Keratinocyte (primary cell): ENCODE measurements around the gene SCYL3.

ENCODE experiments used
- EZH2 ChIP-seq: IDR thresholded peaks from one replicate; pipeline ENCODE4 v1.6.1; 2012; ENCODE audit warnings: inconsistent platforms, mild to moderate bottlenecking, low read length, moderate library complexity
- TF ChIP-seq, protein P1 (sequence below), 3 experiments: IDR thresholded peaks in 1 of 3; conservative IDR thresholded peaks in 1 of 3; optimal IDR thresholded peaks in 1 of 3; 2 replicates in 2 of 3; 3 replicates in 1 of 3; pipeline versions ENCODE3 to v1.5.1; 2011; ENCODE audit warnings: low read length in 3 of 3, mild to moderate bottlenecking in 3 of 3, moderate library complexity in 2 of 3, control low read depth in 1 of 3, inconsistent platforms in 1 of 3; ENCODE audit not compliant: insufficient read depth in 2 of 3; ENCODE audit errors: extremely low read depth in 1 of 3

DNA sequence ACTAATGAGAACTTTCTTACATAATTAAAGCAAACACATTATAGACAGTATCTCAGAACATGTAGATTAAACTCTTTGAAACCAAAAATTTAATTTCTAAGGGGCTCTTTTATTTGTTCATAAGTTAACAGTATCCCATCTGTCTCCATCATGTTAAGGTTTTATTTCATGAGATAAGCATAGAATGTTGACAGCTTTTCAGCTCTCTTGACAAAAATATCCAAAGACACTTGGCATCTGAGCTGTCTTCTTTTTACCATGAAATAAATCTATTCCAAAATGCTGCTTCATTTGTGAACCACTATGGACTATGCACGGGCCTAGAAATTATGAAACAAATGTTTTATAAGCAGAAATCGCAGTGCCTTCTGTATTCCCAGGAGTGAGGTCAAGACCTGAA, 45.2 kb downstream of the SCYL3 start:
- TF ChIP-seq, protein P1, sequence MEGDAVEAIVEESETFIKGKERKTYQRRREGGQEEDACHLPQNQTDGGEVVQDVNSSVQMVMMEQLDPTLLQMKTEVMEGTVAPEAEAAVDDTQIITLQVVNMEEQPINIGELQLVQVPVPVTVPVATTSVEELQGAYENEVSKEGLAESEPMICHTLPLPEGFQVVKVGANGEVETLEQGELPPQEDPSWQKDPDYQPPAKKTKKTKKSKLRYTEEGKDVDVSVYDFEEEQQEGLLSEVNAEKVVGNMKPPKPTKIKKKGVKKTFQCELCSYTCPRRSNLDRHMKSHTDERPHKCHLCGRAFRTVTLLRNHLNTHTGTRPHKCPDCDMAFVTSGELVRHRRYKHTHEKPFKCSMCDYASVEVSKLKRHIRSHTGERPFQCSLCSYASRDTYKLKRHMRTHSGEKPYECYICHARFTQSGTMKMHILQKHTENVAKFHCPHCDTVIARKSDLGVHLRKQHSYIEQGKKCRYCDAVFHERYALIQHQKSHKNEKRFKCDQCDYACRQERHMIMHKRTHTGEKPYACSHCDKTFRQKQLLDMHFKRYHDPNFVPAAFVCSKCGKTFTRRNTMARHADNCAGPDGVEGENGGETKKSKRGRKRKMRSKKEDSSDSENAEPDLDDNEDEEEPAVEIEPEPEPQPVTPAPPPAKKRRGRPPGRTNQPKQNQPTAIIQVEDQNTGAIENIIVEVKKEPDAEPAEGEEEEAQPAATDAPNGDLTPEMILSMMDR (optimal IDR thresholded peaks at IDR 0.05 in 1 of 3, IDR thresholded peaks at IDR 0.05 in 1 of 3, conservative IDR thresholded peaks at IDR 0.05 in 1 of 3; ENCODE audit: extremely low read depth in 1 of 3, insufficient read depth in 2 of 3, low read length in 3 of 3): no peak
- TF ChIP-seq EZH2: no peak
